ENCODE data around the gene SERPINI2.
"Not testable (repeated sequence)": the region's sequence is repeated elsewhere in the genome, so short reads cannot be mapped to it uniquely, and the experiment has no call there.

SERPINI2 gene

DNA sequence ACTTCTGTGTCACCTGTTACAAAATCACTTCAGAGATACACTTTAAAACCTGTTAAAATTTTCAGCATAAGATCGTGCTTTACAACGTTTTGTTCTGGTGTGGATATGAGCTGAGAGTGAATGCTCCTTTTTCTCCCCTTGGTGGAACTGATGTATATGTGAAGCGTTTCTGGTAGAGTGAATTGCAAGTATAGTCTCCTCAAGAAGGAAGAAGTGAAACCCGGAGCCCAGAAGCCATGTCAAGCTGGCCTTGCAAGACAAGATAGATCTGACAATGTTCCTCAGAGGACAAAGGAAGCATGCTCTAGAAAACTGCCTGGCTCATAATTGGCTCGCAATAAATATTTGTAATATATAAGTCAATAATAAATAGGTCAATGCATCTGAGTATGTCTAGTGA, 23.6 kb downstream of the SERPINI2 start:
- no peak for DNase-seq (ENCODE audit: low read depth)

DNA sequence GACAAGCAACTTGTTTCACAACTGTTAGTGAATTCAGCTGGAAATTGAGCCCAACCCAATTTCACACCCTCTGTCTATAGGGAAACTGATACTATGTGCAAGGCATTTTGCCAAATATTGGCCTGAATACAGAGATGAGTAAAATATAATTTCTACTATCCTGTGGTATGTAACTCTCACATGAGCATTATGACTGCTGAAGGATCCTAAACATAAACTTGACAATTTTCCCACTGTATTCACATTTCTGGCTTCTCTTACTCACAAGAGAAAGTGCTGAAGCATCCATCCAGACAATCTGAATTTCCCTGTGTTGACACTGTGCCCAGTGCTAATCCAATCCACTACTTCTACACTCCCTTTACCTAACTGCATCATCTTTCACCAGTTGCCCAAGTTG, 28.4 kb downstream of the SERPINI2 start:
- DNase-seq (ENCODE audit: low read depth) = no peak

DNA sequence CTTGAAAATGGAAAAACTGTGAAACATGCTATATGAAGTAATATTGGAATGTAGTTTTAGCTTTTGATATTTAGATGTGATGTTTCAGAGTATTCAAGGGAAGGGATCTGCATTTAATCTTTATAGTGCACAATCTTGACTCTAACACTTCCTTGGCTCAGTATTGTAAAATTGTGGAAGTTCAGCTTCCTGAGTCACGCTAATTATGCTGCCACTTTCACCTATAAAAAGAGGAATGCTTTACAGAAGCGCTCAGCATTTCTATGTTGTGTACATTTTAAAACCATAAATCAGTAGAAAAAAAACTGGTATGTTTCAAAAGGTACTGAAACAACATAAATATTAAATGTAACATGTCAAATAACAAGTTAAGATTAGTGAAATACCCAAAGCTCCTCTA, 32.6 kb downstream of the SERPINI2 start:
- DNase-seq (ENCODE audit: low read depth) = no peak

GRCh38 chr3:167437428-167438139, 36.3 kb downstream of the SERPINI2 start:
- no peak for DNase-seq (ENCODE audit: low read depth)

GRCh38 chr3:167426962-167427361, 46.9 kb downstream of the SERPINI2 start:
- DNase-seq (ENCODE audit: low read depth) = not testable (repeated sequence)

DNA sequence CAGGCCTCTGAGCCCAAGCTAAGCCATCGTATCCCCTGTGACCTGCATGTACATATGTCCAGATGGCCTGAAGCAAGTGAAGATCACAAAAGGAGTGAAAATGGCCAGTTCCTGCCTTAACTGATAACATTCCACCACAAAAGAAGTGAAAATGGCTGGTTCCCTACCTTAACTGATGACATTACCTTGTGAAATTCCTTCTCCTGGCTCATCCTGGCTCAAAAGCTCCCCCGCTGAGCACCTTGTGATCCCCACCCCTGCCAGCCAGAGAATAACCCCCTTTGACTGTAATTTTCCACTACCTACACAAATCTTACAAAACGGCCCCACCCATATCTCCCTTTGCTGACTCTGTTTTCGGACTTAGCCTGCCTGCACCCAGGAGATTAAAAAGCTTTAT, 51.4 kb downstream of the SERPINI2 start:
- DNase-seq (ENCODE audit: low read depth) = not testable (repeated sequence)

DNA sequence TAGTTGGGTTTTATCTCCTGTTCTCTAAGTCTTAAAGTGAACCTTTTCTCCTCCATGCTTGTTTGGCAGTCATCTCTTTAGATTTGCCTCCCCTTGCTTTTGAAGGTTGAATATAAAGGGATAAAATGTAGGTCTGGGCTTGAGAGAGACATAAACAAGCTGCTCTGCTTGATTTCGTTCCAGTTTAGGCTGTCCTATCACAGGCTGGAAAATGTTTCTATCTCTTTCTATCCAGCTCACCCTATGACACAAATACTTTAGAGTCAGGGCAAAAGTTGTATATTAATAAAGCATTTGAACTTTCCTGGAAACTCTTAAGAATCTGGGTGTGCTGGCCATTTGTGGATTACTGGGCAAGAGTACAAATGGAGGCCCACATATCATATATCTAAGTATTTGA, 64.2 kb downstream of the SERPINI2 start:
- no peak for DNase-seq (ENCODE audit: low read depth)

GRCh38 chr3:167406876-167407492, 66.9 kb downstream of the SERPINI2 start:
- DNase-seq (ENCODE audit: low read depth) = no peak

GRCh38 chr3:167397826-167398225, 76.0 kb downstream of the SERPINI2 start:
- no peak for DNase-seq (ENCODE audit: low read depth)

- DNase-seq (ENCODE audit: low read depth) = no peak
These were observed 77.8 kb downstream of the SERPINI2 start for GRCh38 chr3:167396075-167396474.

- DNase-seq (ENCODE audit: low read depth) = no peak
These were observed 79.8 kb downstream of the SERPINI2 start for GRCh38 chr3:167394003-167394402.
